GM12875 (cell line): ENCODE data around the gene MAML3.

Source experiments
- H3K4me3 ChIP-seq: one replicate; pipeline ENCODE4 v1.5.1; 2011; ENCODE audit warnings: low read depth, low read length, control low read depth
- CTCF ChIP-seq: IDR thresholded peaks from 2 replicates; pipeline ENCODE4 v1.5.1; 2011; ENCODE audit warnings: low read depth, mild to moderate bottlenecking, control low read depth, inconsistent platforms, low read length, moderate library complexity, borderline replicate concordance; ENCODE audit not compliant: insufficient read depth

Gene MAML3

GRCh38 chr4:139819082-139819481 is 334.9 kb downstream of the MAML3 start:
- no peak for TF ChIP-seq CTCF
- H3K4me3 ChIP-seq = no peak overlapping the region

GRCh38 chr4:139817657-139818452 is 336.1 kb downstream of the MAML3 start:
- H3K4me3 ChIP-seq = no peak overlapping the region
- no peak for TF ChIP-seq CTCF

- no peak overlapping the region for H3K4me3 ChIP-seq
- no peak for TF ChIP-seq CTCF
Observed at GRCh38 chr4:139816856-139817255, 337.1 kb downstream of the MAML3 start.

- no peak overlapping the region for H3K4me3 ChIP-seq
- no peak for TF ChIP-seq CTCF
Observed at GRCh38 chr4:139815778-139816601, 338.0 kb downstream of the MAML3 start.

- no peak overlapping the region for H3K4me3 ChIP-seq
Observed at GRCh38 chr4:139814323-139815015, 339.5 kb downstream of the MAML3 start.

GRCh38 chr4:139813881-139814280 is 340.1 kb downstream of the MAML3 start:
- no peak overlapping the region for H3K4me3 ChIP-seq
- no peak for TF ChIP-seq CTCF

More at GRCh38 chr4:139814323-139815015, 339.5 kb downstream of the MAML3 start:
- no peak for TF ChIP-seq CTCF

GRCh38 chr4:139810710-139811109 is 343.3 kb downstream of the MAML3 start:
- H3K4me3 ChIP-seq = no peak overlapping the region
- TF ChIP-seq CTCF = no peak
